Right lobe of liver (tissue), 4 donors: ENCODE data around the gene RELT.

Experiments
- CTCF ChIP-seq, 4 donors: fragments of 200-600 bp in 3 of 4; fragments of 450-650 bp in 1 of 4; IDR thresholded peaks; one replicate each; pipeline versions ENCODE4 v1.5.1 to v1.8.0; 2016 to 2022; ENCODE audit warnings: antibody characterized with exemption in 4 of 4, mild to moderate bottlenecking in 2 of 4
- POLR2A ChIP-seq: fragments of 450-650 bp; IDR thresholded peaks from one replicate; pipeline ENCODE4 v1.6.1; 2017; ENCODE audit warnings: antibody characterized with exemption, mild to moderate bottlenecking
- donor health status: DM: no; HTN: no; CAD: no.
- donor health status: DM: no; HTN: no; CAD: no.
- donor health status: DM: no; HTN: yes; CAD: no.

- TF ChIP-seq CTCF (IDR thresholded peaks at IDR 0.05) = no peak
- TF ChIP-seq POLR2A = no peak
These were observed 36.1 kb downstream of the RELT start for GRCh38 chr11:73412308-73412707.
